ENCODE data around the gene LEKR1. TPM values are rescaled to one million over a fixed set of nuclear protein-coding genes. Genes with fewer than 3 reads are reported as not detected.

Gene LEKR1
- total and polyA plus RNA-seq, 2 donors (not counting 3 experiments of a cell fraction or from before 2014, with no cell fraction given): 0.07 to 0.64 TPM

DNA sequence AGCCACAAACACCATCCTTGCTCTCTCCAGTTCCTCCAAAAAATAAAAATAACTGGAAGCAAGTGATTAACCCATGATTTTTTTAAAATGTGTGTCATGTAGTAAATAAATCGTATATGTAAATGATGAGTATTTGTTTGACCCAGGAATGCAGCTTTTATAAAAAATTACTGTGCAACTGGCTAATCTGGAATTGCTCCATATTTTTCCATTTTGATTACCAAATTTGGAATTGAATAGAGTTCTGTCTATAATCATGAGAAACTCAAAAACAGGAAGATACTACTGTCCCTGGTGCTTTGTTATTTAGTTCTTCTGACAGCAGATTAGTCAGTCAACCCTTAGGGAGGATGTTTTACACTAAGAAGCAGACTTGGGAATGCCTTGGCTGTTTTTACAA is 217.6 kb downstream of the LEKR1 start:
- Histone ChIP-seq H3K27ac (ENCODE audit: insufficient read depth, low read depth, low read length) (no peak overlapping the region), H3K9me1 (replicated peaks; ENCODE audit: control insufficient read depth, extremely low read depth, insufficient read depth, low read length) (no peaks in the 10 kb centered on the region), H3K79me2 (ENCODE audit: control insufficient read depth, insufficient read depth, low read length) (no peaks in the 10 kb centered on the region), H3K9me3 (replicated peaks; ENCODE audit: control insufficient read depth, insufficient read depth, low read length) (no peaks in the 10 kb centered on the region), H3K4me3 (replicated peaks in 1 of 3; ENCODE audit: insufficient read depth in 1 of 3, low read depth in 1 of 3, low read length in 3 of 3) (no peak overlapping the region), H3K9ac (replicated peaks; ENCODE audit: extremely low read depth, insufficient read depth, low read length) (no peak overlapping the region), H3K4me2 (ENCODE audit: insufficient read depth, low read length) (no peak overlapping the region), H3K36me3 (ENCODE audit: control insufficient read depth in 2 of 2, extremely low read depth in 1 of 2, insufficient read depth in 2 of 2, low read length in 2 of 2) (no peaks in the 10 kb centered on the region), H2AFZ (ENCODE audit: low read depth, low read length) (no peak overlapping the region), H3K27me3 (ENCODE audit: control insufficient read depth in 2 of 2, insufficient read depth in 2 of 2, low read length in 2 of 2) (peaks cover 2 to 7% of the 10 kb centered on the region in 2 experiments), H3K4me1 (ENCODE audit: control insufficient read depth, extremely low read depth, insufficient read depth, low read length) (no peaks in the 10 kb centered on the region), H4K20me1 (replicated peaks; ENCODE audit: control insufficient read depth, extremely low read depth, insufficient read depth, low read length) (no peaks in the 10 kb centered on the region)
- intact Hi-C loops (cut with micrococcal nuclease) (no loop called here), dilution Hi-C loops (cut with MboI; ENCODE audit: extremely low pct_ligation_motif_present, low sequenced_read_pairs) (no loop called here)
- POLR2A ChIA-PET: no interaction called here
- TF ChIP-seq MAX (IDR thresholded peaks at IDR 0.05; ENCODE audit: insufficient read depth, insufficient read length) (no peak), FOS (IDR thresholded peaks at IDR 0.05; ENCODE audit: borderline replicate concordance, insufficient read depth, low read length) (no peak), GATA2 (IDR thresholded peaks at IDR 0.05; ENCODE audit: insufficient read depth, insufficient read length, low read depth, low read length) (no peak), EZH2 (IDR thresholded peaks at IDR 0.05; ENCODE audit: borderline replicate concordance, low read depth, low read length, severe bottlenecking) (no peak), POLR2AphosphoS5 (IDR thresholded peaks at IDR 0.05; ENCODE audit: insufficient read depth, low read depth, low read length) (no peak), POLR2A (IDR thresholded peaks at IDR 0.05; ENCODE audit: low read depth, low read length) (no peak), JUN (IDR thresholded peaks at IDR 0.05; ENCODE audit: borderline replicate concordance, insufficient read depth, insufficient read length, low read depth) (no peak), MYC (IDR thresholded peaks at IDR 0.05; ENCODE audit: low read depth, low read length) (no peak)
- TF ChIP-seq, protein P1, sequence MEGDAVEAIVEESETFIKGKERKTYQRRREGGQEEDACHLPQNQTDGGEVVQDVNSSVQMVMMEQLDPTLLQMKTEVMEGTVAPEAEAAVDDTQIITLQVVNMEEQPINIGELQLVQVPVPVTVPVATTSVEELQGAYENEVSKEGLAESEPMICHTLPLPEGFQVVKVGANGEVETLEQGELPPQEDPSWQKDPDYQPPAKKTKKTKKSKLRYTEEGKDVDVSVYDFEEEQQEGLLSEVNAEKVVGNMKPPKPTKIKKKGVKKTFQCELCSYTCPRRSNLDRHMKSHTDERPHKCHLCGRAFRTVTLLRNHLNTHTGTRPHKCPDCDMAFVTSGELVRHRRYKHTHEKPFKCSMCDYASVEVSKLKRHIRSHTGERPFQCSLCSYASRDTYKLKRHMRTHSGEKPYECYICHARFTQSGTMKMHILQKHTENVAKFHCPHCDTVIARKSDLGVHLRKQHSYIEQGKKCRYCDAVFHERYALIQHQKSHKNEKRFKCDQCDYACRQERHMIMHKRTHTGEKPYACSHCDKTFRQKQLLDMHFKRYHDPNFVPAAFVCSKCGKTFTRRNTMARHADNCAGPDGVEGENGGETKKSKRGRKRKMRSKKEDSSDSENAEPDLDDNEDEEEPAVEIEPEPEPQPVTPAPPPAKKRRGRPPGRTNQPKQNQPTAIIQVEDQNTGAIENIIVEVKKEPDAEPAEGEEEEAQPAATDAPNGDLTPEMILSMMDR (IDR thresholded peaks at IDR 0.05; ENCODE audit: extremely low read depth in 1 of 2, insufficient read depth in 1 of 2, low read depth in 1 of 2, low read length in 2 of 2): no peak
- no TSS peak for BruUV-seq (replicated peaks)
- no peak for FAIRE-seq
- no peak for DNase-seq (ENCODE audit: low read depth, low spot score)
- CTCF ChIA-PET: no interaction called here

All from endothelial cell of umbilical vein (primary cell).